ENCODE results near the gene FKBP3.
"Not testable (repeated sequence)": the region's sequence is repeated elsewhere in the genome, so short reads cannot be mapped to it uniquely, and the experiment has no call there.

The FKBP3 gene

GRCh38 chr14:45134051-45134958, at the start of gene FKBP3:
Gene FKBP3, minus strand, starts transcription at chr14:45134481. Its CDS starts 25 bp downstream, at chr14:45134456.
- peak; percentile 60 to 99 (median 96) for DNase-seq

- no peak for DNase-seq
Measured at GRCh38 chr14:45181806-45182205, 47.5 kb upstream of the FKBP3 start.

DNA sequence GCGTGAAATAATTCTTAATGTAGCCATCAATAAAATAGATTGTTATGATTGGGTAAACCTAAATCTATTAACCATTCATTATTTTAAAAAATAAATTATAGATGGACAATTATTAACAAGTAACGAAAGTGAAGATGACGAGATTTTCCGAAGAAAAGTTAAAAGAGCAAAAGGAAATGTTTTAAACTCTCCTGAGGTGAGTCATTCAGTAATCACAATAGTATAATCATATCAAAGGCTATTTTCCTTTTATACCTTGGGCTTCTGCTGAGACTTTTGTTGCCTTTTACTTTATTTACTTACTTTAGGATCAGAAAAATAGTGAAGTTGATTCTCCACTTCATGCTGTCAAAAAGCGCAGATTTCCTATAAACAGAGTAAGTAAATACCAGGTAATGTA, 47.0 kb upstream of the FKBP3 start:
- no peak for DNase-seq

- DNase-seq: no peak
Measured at GRCh38 chr14:45177076-45177475, 42.8 kb upstream of the FKBP3 start.

DNA sequence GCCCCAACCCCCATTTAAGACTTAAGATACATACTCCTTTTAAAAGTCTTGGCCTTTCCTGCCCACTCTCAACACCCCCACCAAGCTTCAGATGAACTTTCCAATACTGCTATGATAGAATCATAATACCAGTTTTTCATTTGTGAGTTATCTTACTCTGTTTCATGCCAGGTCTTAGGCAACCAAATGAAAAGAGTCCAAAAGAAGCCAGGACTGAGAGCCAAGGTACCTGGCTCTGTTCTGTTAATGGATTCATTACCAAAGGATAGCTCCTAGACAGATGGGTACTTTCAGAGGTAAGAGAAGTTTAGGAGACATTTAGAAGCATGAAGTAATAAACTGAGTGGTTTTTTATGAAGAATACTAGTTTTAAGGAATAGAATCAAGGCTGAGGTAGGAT, 35.6 kb upstream of the FKBP3 start:
- DNase-seq: no peak

- DNase-seq: no peak
Measured at GRCh38 chr14:45156067-45156466, 21.8 kb upstream of the FKBP3 start.

DNA sequence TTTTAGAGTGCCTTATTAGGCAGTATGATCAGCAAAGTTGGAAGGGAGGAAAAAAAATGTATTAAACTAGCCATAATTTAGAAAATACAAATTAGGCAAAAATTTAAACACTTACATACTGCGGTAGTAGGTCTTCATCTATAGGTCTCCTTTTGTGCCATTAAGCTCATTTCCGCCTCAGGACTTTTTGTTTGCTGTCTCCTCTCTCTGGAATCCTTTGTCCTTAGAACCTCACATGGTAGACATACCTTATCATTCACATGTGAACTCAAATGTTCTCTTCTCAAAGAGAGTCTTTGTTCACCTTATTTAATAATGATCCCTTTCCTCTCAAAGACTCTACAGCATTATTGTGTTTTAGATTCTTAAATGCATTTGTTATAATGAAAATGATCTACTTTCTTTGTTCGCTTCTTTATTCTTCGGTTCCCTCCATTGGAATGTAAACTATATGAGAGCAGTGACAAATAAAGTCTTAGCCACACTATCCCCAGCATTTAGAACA, 16.2 kb upstream of the FKBP3 start:
- DNase-seq: no peak

GRCh38 chr14:45149602-45150001, 15.3 kb upstream of the FKBP3 start:
- DNase-seq: no peak

- DNase-seq: no peak
Measured at GRCh38 chr14:45145214-45145613, 10.9 kb upstream of the FKBP3 start.

- DNase-seq: no peak
Measured at GRCh38 chr14:45144658-45145057, 10.4 kb upstream of the FKBP3 start.

DNA sequence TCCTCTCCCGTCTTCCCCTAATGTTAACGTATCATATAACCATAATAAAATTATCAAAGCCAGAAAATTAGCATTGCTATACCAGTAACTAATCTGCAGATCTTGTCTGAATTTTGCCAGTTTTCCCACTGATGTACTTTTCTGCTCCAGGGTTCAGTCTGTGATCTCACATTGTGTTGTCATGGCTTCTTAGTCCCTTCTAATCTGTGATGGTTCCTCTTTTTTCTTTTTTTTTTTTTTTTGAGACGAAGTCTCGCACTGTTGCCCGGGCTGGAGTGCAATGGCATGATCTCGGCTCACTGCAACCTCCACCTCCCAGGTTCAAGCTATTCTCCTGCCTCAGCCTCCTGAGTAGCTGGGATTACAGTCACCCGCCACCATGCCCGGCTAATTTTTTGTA, 7.8 kb upstream of the FKBP3 start:
- DNase-seq: not testable (repeated sequence)

DNA sequence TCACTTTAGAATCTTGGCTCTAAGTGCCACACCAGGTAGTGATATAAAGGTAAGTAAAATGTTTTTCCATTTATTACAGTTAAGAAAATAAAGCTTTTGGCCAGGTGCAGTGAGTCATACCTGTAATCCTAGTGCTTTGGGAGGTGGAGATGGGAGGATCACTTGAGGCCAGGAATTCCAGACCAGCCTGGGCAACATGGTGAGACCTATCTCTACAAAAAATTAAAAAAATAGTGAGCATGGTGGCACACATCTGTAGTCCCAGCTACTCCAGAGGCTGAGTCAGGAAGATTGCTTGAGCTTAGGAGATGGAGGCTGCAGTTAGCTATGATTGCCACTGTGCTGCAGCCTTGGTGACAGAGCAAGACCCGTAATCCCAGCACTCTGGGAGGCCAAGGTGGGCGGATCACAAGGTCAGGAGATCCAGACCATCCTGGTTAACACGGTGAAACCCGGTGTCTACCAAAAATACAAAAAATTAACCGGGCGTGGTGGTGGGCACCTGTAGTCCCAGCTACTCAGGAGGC, 6.4 kb upstream of the FKBP3 start:
- no peak for DNase-seq

DNA sequence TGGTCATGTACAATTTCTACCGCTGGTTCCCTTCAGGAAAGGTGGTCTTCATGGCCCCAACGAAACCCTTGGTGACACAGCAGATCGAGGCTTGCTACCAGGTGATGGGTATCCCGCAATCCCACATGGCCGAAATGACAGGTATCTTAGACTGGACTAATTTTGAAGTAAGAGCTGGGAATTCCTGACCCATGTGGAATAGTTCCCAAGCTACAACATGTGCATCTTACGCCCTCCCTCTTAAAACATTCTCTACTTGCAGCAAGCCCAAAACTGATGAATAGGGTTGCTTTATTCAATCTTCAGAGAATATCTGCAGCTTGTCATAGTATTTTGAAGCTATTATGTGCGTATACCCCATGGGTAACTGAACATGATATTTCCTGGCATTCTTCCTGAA, 2.1 kb upstream of the FKBP3 start:
- DNase-seq: no peak

DNA sequence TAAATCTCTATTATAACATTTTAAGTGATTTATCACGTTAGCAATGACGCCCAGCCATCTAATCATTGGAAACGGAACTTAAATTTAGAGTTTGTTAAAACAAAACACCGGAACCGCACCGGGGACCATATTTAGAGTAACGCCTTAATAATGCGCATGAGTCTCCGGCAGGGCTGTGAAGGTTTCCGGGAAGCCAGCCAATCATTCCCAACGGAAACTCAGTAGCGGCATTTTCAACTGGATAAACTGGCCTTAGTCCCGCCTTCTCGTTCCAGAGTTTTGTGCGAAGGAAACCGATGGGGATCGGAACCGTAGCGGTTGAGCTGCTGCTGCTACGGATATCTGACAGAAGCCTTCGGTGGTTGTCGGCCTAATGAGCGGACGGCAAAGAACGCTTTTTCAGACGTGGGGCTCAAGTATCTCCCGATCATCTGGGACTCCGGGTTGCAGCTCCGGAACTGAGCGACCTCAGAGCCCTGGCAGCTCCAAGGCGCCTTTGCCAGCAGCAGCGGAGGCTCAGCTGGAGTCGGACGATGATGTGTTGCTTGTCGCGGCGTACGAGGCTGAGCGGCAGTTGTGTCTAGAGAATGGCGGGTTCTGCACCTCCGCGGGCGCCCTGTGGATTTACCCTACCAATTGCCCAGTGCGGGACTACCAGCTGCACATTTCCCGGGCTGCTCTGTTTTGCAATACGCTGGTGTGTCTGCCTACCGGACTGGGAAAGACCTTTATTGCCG, 1.5 kb upstream of the FKBP3 start, which contains the start of gene FANCM:
Gene FANCM (plus strand): TSS at position 272 of the 737 bp plus-strand sequence. CDS start 102 bp downstream, at position 374.
- DNase-seq: peak; percentile 36 to 97 (median 85)

GRCh38 chr14:45135156-45135555, 875 bp upstream of the FKBP3 start:
- DNase-seq: peak in 5 of 56 donors; percentile 23 to 49 (median 45)

GRCh38 chr14:45133683-45134050, 614 bp downstream of the FKBP3 start:
- no peak for DNase-seq

GRCh38 chr14:45128963-45129629, 5.2 kb downstream of the FKBP3 start:
- no peak for DNase-seq

DNA sequence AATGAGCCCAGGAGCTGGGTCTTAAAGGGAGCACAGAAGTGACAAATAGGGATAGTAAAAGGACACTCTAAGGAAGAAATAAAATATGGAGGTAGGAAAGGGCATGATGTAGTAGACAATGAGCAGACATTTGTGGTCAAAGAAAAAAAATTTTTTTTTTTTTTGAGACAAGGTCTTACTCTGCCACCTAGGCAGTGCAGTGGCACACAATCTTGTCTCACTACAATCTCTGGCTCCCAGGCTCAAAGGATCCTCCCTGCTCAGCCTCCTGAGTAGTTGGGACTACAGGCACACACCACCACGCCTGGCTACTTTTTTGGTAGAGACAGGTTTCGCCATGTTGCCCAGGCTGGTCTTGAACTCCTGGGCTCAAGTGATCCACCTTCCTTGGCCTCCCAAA, 8.5 kb downstream of the FKBP3 start:
- DNase-seq: no peak

DNA sequence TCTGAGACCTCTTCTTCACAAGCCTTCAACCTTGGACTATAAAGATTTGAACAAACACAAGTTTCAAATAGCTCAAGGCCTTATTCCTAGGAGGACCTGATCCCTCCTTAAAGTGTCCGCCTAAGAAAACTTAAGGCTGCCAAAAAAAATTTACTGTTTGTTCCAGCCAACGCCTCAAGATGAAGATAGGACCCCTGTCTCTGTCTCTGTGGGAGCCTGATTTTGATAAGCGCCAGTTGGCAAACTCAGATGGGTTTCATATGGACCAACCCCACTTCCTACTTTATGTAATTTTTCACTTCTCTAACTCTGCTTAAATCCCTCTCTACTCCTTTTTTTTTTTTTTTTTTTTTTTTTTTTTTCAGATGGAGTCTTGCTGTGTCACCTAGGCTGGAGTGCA, 11.0 kb downstream of the FKBP3 start:
- DNase-seq: no peak

- no peak for DNase-seq
Measured at GRCh38 chr14:45120096-45120495, 14.2 kb downstream of the FKBP3 start.

GRCh38 chr14:45118594-45118993, 15.7 kb downstream of the FKBP3 start:
- no peak for DNase-seq
